ENCODE results near the gene GLT1D1.

Gene GLT1D1

DNA sequence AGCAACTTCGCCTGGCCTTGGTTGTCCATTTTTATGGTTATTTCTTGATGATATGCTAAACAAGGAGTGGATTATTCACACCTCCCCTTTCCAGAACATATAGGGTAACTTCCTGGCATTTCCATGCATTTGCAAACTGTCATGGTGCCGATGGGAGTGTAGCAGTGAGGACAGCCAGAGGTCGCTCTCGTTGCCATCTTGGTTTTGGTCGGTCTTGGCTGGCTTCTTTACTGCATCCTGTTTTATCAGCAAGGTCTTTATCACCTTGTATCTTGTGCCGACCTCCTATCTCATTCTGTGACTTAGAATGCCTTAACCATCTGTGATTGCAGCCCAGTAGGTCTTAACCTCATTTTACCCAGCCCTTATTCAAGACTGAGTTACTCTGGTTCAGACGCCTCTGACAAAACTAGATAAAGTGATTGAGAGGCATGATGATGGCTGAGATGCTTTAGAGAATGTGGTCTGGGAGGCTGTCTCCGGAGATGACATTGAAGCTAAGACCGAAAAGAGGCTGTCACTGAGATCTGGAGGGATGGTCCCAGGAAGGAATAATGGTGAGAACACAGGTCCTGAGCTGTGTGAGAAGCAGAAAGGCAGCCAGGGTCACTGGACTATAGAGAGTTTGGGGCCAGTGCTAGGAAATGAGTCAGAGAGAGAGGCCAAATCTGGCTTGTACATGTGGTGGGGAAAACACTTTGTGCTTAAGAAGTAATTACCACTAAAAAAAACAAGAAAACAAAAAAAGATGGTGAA, 2.9 kb downstream of the GLT1D1 start:
- no peak for DNase-seq

DNA sequence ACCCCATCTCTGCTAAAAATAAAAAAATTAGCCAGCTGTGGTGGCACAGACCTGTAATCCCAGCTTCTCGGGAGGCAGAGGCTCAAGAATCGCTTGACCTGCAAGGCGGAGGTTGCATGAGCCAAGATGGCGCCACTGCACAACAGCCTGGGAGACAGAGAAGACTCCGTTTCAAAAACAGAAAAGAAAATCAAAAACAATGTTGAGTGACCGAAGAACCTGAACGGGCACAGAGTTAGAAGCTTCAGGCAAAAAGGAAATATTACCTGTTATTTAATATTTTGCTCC, 3.5 kb downstream of the GLT1D1 start:
- DNase-seq = no peak

DNA sequence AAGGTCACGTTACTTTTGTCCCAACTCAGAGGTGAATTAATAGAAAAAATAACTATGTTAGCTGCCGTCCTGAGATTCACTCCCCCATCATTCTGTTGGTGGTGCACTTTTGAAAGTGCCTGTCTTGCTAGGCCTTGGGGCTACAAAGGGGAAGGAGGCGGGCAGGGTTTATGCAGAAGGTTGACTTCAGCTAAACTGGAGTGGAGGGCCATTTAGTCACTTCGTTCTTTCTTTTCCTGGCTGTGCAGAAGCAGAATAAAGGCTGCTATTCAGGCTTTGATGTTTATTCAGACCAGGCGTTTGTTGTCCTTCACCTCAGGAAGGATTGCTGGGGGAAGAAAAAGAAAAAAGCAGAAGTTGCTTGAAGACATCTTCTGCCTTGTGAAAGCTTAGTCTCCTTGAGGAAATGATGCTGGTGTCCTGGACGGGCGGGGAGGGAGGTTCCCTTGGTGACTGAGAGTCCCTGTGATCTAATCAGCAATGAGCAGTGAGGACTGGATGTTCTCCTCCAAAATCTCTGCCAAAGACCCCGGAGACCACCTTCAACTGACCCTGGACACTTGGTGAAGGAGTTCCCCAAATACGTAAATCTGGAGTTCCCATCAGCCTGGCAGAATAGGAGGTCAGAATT, 4.0 kb downstream of the GLT1D1 start:
- no peak for DNase-seq

- DNase-seq = no peak
These were observed 6.0 kb downstream of the GLT1D1 start for GRCh38 chr12:128859311-128859710.

- DNase-seq = no peak
These were observed 8.1 kb downstream of the GLT1D1 start for GRCh38 chr12:128861226-128862016.

DNA sequence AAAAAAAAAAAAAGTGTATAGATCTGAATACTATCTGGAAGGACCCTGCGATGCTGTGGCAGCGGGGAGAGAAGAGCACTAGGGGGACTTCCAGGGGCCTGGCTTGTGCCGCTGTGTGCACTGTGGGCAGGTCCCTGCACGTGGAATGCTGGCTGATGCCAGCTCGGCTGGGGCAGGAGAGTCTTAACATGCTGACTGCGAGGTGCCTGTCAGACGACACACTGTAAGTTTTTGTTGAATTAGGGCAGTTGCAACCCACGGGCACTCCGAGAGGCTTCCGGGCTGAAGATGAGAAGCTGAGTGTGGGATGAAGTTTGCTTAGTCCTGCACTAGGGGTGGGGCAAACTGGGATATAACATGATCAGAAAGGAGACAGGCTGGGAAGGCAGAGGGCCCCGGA, 10.7 kb downstream of the GLT1D1 start:
- no peak for DNase-seq

DNA sequence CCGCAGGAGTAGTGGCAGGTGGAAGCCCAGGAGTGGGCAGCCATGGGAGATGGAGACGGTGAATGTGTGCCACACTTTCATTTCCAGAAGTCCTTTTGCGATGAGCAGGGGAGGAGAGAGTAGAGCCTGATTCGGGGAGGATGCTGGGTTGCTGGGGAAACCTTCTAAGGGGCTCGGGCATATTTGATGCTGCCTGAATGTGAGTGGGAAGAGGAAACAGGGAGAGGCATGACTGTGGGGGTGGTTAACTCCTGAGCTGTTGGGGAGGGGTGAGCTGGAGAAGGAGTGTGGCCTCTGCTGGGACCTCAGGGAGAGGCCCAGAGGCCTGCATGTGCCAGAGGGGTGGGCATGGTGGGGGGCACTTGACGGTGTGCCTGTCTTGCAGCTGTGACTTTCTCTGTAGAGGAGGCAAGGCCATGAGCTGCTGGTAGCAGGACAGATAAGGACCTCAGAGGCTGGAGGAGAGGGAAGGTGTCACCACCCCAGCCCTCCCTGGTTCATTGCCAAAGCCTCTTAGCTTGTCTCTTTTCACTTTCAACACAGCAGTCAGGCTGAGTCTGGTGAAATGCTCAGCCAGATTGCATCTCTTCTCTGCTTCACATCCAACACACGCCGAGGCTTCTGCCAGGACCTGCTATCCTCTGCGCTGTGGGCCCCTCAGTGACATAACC, 11.4 kb downstream of the GLT1D1 start:
- DNase-seq = no peak

DNA sequence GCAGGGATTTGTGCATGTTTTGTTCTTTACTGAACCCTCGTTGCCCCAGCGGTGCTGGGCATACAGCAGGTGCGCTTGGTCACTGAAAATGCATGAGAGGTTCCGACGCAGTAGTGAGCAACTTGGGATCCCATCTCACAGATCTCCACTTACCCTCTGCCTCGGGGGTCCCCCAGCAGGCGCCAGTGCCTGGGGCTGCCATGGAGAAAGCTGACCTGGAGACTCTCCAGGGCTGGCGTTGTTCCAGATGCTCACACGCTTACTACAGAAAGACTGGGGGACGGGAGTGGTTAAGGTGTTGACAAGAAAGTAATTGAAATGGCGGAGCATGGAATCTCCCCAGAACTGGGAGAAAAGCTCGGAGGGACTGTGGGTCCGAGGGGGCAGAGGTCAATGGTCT, 14.2 kb downstream of the GLT1D1 start:
- DNase-seq = no peak

DNA sequence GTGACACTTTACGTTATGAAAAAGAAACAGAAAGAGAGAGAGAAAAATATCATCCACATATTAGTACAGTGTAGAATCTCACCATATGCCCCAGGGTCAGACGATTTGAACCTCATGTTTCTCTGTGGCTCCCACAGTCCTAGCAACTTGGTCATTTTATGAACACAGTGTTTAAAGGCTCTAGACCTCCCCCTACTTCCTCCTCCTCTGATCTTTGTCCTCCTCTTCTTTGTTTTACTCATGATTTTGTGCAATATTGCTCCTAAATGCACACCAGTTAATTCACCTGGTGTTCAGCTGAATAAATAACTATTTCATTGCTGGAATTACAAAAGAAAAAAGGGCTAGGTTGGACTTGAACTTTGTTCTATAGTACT, 18.2 kb downstream of the GLT1D1 start:
- no peak for DNase-seq

- no peak for DNase-seq
These were observed 19.0 kb downstream of the GLT1D1 start for GRCh38 chr12:128872303-128872702.

- DNase-seq = no peak
These were observed 23.3 kb downstream of the GLT1D1 start for GRCh38 chr12:128876559-128876958.

DNA sequence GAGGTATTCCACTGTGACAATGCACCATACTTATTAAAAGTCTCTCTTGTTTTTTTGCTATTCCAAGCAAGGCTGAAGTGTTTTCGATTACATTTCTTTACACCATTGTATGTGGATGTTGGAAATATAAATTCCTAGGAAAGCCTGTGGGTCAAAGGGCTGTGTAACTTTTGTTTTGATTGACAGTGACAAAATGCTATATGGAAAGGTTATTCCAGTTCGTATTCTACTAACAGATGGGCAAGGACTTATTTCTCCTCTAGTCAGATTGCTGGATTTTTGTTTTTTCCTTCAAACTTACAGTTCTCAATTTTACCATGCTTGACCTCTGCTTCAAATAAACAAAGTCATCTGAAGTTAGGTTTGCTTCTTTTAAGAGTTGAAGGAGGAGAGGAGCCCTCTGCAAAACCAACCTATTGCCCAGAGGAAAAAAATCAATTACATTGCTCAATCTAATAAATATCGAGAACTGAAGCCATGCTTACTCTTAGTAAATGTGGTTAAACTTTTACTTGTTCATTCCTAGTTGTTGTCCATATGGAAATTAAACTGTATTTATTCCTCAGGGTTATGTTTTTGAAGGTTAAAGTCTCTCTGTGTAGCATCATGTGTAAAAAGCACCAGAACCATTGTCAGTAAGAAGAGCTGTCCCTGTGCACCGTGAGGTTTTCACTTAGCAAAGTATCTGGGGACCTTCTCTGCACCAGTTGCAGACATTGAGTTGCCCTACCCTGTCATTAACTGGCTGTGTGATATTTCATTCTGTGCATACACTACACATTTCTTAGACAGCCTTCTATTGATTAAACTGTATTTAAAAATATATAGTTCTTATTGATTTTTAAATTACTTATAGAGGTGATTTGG, 26.9 kb downstream of the GLT1D1 start:
- no peak for DNase-seq

DNA sequence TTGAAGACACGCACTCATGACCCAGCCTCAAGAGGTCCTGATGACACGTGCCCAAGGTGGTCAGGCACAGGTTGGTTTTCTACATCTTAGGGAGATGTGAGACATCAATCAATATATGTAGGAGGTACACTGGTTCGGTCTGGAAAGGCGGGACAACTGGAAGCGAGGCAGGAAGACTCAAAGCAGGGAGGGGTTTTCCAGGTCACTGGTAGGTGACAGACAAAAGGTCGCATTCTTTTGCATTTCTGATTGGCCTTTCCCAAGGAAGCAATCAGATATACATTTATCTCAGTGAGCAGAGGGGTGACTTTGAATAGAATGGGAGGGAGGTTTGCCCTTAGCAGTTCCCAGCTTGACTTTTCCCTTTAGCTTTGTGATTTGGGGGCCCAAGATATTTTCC, 38.6 kb downstream of the GLT1D1 start:
- no peak for DNase-seq

DNA sequence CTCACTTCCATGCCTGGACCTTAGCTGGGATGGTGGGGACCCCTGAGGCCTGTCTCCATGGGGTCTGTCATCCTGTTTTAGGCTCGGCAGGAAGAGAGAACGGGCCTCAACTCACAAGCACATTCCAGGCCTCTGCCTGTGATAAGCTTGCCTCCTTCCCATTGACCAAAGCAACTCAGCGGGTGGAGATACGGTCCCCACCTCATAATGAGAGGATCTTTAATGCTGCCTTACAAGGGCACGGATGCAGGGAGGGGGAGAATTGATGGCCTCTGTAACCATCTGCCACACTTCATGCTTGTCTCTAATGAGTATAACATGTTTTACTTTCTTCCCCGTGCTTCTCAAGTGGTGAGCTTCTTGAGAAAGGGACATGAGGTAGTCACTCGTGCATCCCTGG, 50.0 kb downstream of the GLT1D1 start:
- no peak for DNase-seq

- no peak for DNase-seq
These were observed 51.8 kb downstream of the GLT1D1 start for GRCh38 chr12:128905003-128905544.

GRCh38 chr12:128906485-128907137, 53.3 kb downstream of the GLT1D1 start:
- DNase-seq = no peak

DNA sequence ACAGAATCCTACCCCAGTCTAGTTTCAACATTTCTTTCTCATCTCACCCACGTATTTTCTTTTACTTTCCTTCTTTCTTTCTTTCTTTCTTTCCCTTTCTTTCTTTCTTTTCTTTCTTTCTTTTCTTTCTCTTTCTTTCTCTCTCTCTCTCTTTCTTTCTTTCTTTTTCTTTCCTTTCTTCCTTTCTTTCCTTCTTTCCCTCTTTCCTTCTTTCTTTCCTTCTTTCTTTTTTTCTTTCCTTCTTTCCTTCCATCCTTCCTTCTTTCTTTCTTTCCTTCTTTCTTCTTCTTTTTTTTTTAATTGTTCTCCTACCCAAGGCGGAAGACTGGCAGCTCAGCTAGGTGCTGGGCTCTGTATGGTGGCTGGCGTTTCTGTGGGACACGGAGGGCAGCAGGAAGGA, 55.0 kb downstream of the GLT1D1 start:
- DNase-seq = no peak

DNA sequence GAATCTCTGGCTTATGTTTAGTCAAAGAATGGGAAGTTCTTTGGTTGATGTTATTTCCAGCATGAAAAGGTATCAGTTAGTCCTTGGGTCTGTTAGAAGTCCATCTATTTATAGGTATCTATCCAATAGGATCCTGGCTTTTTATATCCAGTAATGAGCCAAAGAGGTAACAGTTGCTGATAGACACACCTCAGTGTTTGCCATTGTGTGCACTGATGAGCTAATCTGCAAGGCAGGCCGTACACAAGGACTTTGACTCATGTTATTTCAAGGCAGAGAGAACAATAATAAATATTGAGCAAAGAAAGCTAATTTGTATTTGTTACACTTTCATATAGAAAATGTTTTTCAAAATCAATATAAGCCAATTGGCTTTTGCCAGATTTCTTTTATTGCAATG, 56.4 kb downstream of the GLT1D1 start:
- DNase-seq = no peak

DNA sequence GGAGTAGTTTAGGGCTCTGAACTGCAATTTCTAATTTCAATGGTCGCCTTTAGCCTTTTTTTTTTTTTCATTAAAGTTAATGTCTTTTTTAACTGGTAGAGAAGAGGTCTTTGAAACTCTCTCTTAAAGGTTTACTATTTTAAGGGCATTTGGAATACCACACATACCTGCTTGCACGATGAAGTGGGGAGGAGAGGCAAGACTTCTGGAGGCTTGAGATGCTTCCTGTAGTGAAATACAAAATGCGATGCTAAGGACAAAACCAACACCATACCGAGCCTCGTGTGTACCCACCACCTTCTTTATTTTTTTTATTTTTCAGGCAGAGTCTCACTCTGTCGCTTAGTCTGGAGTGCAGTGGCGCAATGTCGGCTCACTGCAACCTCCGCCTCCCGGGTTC, 57.4 kb downstream of the GLT1D1 start:
- no peak for DNase-seq

- no peak for DNase-seq
These were observed 58.6 kb downstream of the GLT1D1 start for GRCh38 chr12:128911861-128912260.

DNA sequence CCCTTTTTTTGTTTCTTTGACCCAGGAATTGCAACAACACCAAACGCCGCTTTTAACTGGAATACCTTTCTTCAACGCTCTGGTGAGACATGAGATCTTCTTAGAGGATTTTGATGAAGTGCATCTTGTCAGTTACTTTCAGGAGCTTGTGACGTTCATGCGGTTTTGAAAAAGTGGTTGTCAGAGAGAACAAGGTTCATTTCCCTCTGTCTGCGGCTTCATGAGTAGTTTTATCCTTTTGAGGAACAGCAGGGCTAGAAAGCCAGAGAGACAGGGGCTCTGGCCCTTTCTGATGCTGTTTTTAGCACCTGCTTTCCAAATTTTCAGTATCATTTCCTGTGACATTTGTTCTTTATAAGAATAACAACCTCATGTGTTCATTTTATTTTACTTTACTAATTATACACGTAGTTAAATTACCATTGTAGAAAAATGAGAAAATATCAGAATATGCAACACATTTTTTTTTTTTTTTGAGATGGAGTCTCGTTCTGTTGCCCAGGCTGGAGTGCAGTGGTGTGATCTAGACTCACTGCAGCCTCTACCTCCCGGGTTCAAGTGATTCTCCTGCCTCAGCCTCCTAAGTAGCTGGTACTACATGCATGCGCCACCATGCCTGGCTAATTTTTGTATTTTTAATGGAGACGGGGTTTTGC, 61.8 kb downstream of the GLT1D1 start:
- peak; percentile 51 for DNase-seq

Measured in activated CD4-positive, alpha-beta T cell treated with anti-CD3 and anti-CD28 coated beads for 48 hours (primary cell).